Activated CD4-positive, alpha-beta T cell treated with anti-CD3 and anti-CD28 coated beads, Interleukin-2, amount 50 U/mL, for 4 hours (primary cell): ENCODE results near the gene TLR4.

Experiments used
- DNase-seq, 2 experiments: peaks; one replicate each; pipeline ENCODE4 v3.0.0-alpha.2; 2020

The TLR4 gene

GRCh38 chr9:117746263-117746662 lies 42.1 kb downstream of the TLR4 start:
- DNase-seq = no peak

DNA sequence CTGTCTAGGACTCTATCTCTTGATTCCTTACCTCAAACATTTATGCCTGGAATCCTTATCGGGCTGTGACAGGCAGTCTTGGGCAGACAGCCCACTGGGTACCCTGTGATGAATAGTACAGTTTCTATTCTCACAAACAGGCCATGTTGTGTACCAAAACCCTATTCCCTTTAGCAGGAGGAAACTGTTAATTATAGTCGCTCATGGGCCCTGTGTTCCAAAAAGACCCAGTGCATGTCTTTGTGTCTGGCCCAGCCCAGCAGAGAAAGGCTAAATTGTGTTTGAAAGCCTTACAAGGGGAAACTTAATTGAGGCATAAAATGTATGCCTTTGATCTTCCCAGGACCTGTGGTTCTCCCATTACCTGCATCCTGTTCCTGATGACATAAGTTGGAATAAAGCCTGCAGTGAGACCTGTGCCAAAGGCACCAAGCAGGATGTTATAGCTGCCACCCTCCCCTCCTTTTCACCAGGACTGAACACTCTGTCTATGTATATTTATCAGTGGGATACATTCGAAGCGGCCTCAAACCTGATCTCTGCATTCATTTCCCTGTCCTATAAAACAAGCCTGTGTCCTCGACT lies 43.3 kb downstream of the TLR4 start:
- no peak for DNase-seq

DNA sequence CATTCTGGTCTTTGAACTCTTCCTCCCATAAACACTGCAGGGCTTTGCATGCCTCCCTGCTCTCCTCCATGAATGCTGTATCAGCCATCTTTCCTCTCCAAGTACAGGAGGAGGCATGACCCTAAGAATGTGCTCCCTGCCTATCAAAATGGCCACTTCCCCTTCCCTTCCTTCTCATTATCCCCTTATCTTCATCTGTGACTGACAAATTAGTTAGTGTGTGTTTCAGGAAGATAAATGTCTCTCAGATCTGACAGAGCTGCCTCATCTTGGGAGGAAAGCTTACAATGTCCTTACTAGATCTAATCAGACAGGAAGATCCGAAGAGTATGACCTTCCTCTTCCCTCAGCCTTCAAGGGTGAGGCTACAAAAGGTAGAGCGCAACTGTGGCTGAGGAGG lies 46.2 kb downstream of the TLR4 start:
- DNase-seq = no peak

DNA sequence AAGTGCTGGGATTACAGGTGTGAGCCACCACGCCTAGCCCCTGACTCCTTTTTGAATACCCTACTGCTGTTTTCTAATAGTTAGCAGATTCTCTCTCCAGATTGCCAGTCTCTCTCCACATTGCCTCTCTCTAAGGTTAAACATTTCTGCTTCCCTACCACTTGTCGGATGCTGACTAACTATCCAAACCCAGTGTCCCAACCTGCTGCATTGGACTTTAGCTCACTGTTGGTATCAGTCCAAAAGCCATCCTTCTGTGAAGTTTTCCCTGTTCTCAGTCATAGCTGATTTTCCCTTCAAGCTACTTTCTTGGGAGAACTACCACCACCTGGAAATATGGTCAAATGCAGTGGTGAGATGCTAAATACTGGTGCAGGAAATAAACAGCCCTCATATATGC lies 48.7 kb downstream of the TLR4 start:
- DNase-seq = no peak

DNA sequence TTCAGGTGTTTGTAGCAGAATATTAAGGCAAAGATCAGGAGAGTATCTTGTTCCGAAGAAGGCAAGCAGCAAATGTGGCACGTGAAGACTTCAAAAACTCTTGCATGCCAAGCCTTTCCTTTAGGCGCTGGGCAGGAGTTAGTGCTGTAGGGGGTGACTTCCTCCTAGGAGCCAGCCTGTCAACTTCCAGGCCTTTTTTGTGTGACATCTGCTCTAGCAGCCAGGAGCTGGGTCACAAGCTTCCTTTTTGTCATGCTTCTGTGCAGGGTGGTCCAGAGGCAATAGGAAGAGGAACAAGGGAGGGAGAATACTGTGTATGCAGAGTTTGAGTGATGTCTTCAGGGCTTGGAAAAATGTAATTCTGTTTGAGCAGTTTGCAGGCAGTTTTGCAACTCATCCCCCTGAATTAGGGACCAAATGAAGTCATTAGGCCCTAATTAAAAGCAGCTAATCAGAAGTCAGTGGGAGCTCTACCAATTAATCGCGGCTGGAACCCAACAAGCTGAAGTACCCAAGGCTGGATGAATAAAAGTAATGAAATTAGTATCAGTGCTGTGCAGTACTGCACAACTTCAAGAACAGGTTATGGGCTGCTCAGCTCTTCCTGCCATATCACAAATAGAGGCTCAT lies 53.5 kb downstream of the TLR4 start:
- no peak for DNase-seq

GRCh38 chr9:117763314-117763713 lies 59.1 kb downstream of the TLR4 start:
- DNase-seq = no peak

DNA sequence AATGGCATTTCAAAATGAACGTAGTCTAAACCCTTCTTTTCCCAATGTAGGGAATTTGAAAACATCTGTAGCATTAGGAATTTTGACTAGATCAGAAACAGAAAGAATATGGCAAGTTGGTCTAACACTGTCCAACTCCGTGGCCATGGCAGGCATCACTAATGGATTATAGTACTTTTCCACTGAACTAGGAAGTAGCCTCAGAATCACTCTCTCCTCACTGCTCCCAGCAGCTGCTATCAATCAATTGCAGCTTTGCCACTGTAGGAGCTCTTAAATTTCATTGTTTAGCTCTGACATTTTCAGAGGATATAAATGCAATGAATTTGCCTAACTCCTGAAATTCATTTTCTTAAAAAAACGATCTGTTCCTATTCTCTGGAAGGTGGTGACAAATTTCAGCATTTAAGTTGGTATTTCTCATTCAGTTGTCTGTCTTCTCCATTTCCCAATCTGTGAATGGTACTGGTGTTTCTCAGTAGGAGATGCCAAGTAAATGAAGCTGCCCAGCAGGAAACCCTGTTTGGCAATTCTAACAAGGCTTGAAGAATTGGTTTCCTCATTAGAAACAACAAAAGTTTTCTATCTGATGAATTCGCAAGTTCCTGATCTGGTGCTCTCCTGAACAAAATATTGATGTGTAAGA lies 64.7 kb downstream of the TLR4 start:
- no peak for DNase-seq

DNA sequence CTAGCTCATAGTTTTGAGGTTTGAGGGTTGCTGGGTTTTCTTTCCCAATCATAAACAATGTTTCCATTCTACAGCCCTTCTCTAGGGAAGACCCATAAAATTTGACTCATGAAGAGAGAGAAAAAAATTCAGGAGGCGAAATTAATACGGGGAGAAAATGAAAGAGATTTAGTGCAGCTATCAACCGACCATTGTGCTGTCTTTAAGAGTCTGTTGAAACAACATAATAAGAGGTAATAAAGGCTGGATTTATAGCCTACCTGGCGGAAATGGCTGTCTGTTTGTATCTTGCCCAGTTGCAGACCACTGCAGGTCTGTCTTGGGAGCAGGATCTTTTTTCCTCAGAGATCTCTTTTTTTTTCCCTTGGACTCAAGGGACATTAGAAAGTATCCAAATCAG lies 66.9 kb downstream of the TLR4 start:
- DNase-seq = no peak

GRCh38 chr9:117772960-117773359 lies 68.8 kb downstream of the TLR4 start:
- no peak for DNase-seq
